ENCODE results near the gene HMG20B. TPM values are rescaled to one million over a fixed set of nuclear protein-coding genes. Genes with fewer than 3 reads are reported as not detected.
A peak's percentile ranks its signal among the peaks of the same experiment; 100 is the strongest.

The HMG20B gene
- total RNA-seq (2021) (115 to 132 TPM (median 121 TPM) in 3 replicates), Bru-seq, nascent RNA (percentile 61 among the genes with signal in this experiment)
- long read RNA-seq, experiment 1, transcript HMG20B-202 (10 exons, 1,596 nt), result major isoform, 238 of 368 reads
- long read RNA-seq, experiment 1, partial matches to known transcripts, result 58 of 368 reads
- long read RNA-seq, experiment 1, other reads (novel, unspliced or antisense), result 68 of 368 reads
- long read RNA-seq, experiment 2, transcript HMG20B-202 (10 exons, 1,596 nt), result major isoform, 20 of 115 reads
- long read RNA-seq, experiment 2, partial matches to known transcripts, result 67 of 115 reads
- long read RNA-seq, experiment 2, other reads (novel, unspliced or antisense), result 21 of 115 reads
- long read RNA-seq, experiment 3, partial matches to known transcripts, result 1 of 2 reads
- long read RNA-seq, experiment 3, other reads (novel, unspliced or antisense), result 0 of 2 reads

GRCh38 chr19:3572855-3573161, at the start of gene HMG20B:
Gene HMG20B, plus strand, starts transcription at chr19:3572944. Its CDS starts 366 bp downstream, at chr19:3573310.
- Mint-ChIP-seq H3K27ac (no peak within 1 kb of the TSS), H3K4me1 (peaks cover 21% of the 10 kb centered on the region), H3K9me3 (no peaks in the 10 kb centered on the region), H3K36me3 (peaks cover 8% of the 10 kb centered on the region), H3K27me3 (ENCODE audit: low read depth) (no peaks in the 10 kb centered on the region; the same call in 1 of the 2 replicates), H3K4me3 (peak within 1 kb of the TSS; percentile 71)
- DNase-seq (ENCODE audit: low spot score), result no peak
- no peak for ATAC-seq
- ChIA-PET CTCF (interaction anchor here (1.5 to 1.8 kb wide), 3 partner anchors 13 to 297 kb away, joined by 6 to 7 read pairs (median 7); partner anchors contain the start of gene GIPC3), POLR2A (no interaction called here)
- TF ChIP-seq ATF3 (CRISPR knock-in tag; conservative IDR thresholded peaks at IDR 0.05) (no peak), RELA (CRISPR knock-in tag; IDR thresholded peaks at IDR 0.05; ENCODE audit: borderline replicate concordance) (no peak), HMGA2 (CRISPR knock-in tag; IDR thresholded peaks at IDR 0.05) (no peak), TEAD1 (CRISPR knock-in tag; IDR thresholded peaks at IDR 0.05) (no peak), ERG (CRISPR knock-in tag; IDR thresholded peaks at IDR 0.05) (no peak), AR (CRISPR knock-in tag; IDR thresholded peaks at IDR 0.05) (no peak), PRDM15 (CRISPR knock-in tag; IDR thresholded peaks at IDR 0.05) (no peak), HMGXB4 (CRISPR knock-in tag; IDR thresholded peaks at IDR 0.05) (no peak), MXD4 (CRISPR knock-in tag; IDR thresholded peaks at IDR 0.05; ENCODE audit: borderline replicate concordance) (no peak), NFE2L1 (CRISPR knock-in tag; IDR thresholded peaks at IDR 0.05) (no peak), KAT7 (CRISPR knock-in tag; IDR thresholded peaks at IDR 0.05; ENCODE audit: borderline replicate concordance) (no peak), CBFB (CRISPR knock-in tag; IDR thresholded peaks at IDR 0.05; ENCODE audit: low read depth) (no peak), ZNF532 (CRISPR knock-in tag; IDR thresholded peaks at IDR 0.05; ENCODE audit: borderline replicate concordance) (no peak), ZNF263 (CRISPR knock-in tag; IDR thresholded peaks at IDR 0.05; ENCODE audit: low read depth) (no peak), ELF4 (CRISPR knock-in tag; IDR thresholded peaks at IDR 0.05; ENCODE audit: low read depth) (no peak), E2F5 (CRISPR knock-in tag; IDR thresholded peaks at IDR 0.05) (no peak), SMAD3 (CRISPR knock-in tag; IDR thresholded peaks at IDR 0.05; ENCODE audit: borderline replicate concordance) (no peak), FOXP4 (CRISPR knock-in tag; IDR thresholded peaks at IDR 0.05) (no peak)

All from WTC11 (cell line).